Tibial nerve (tissue), 4 donors: ENCODE data around the gene TXNL1.

ENCODE experiments used
- EP300 ChIP-seq, 2 donors: sonication (generic); formaldehyde crosslinking; IDR thresholded peaks; one replicate each; pipeline ENCODE4 v1.6.1; 2017; ENCODE audit warnings: antibody characterized with exemption in 2 of 2, mild to moderate bottlenecking in 1 of 2
- POLR2A ChIP-seq, 2 donors: fragments of 450-650 bp; IDR thresholded peaks; one replicate each; pipeline ENCODE4 v1.6.1; 2017; ENCODE audit warnings: antibody characterized with exemption in 2 of 2, mild to moderate bottlenecking in 2 of 2, moderate library complexity in 2 of 2
- TF ChIP-seq, protein P1 (sequence below), 5 experiments: fragments of 200-600 bp in 3 of 5; fragments of 450-650 bp in 2 of 5; sonication (generic) in 3 of 5; IDR thresholded peaks; one replicate each; pipeline ENCODE4 v1.5.1; 2016 to 2019; ENCODE audit warnings: antibody characterized with exemption in 5 of 5, mild to moderate bottlenecking in 3 of 5, moderate library complexity in 2 of 5

DNA sequence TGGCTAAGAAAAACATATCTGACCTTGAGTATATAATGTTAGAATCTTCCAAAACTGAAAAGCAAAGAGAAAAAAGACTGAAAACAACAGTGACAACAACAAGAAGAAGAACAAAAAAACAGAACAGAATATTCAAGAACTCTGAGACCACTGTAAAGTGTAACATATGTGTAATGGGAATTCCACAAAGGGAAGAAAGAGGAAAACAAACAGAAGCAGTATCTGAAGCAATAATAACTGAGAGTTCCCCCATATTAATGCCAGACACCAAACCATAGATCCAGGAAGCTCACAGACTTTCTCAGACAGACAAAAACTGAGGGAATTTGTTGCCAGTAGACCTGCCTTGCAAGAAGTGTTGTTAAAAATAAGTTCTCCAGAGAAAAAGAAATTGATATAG is 58.9 kb downstream of the TXNL1 start:
- TF ChIP-seq, protein P1, sequence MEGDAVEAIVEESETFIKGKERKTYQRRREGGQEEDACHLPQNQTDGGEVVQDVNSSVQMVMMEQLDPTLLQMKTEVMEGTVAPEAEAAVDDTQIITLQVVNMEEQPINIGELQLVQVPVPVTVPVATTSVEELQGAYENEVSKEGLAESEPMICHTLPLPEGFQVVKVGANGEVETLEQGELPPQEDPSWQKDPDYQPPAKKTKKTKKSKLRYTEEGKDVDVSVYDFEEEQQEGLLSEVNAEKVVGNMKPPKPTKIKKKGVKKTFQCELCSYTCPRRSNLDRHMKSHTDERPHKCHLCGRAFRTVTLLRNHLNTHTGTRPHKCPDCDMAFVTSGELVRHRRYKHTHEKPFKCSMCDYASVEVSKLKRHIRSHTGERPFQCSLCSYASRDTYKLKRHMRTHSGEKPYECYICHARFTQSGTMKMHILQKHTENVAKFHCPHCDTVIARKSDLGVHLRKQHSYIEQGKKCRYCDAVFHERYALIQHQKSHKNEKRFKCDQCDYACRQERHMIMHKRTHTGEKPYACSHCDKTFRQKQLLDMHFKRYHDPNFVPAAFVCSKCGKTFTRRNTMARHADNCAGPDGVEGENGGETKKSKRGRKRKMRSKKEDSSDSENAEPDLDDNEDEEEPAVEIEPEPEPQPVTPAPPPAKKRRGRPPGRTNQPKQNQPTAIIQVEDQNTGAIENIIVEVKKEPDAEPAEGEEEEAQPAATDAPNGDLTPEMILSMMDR (IDR thresholded peaks at IDR 0.05), result no peak
- no peak for TF ChIP-seq POLR2A (IDR thresholded peaks at IDR 0.05)
- TF ChIP-seq EP300 (IDR thresholded peaks at IDR 0.05), result no peak
